Stimulated activated naive CD4-positive, alpha-beta T cell treated with Interleukin-2 at 50 U/mL for 16 hours (primary cell): ENCODE results near the gene MAPK11.

ENCODE experiments used
- DNase-seq: peaks from one replicate; lab custom pipeline; 2025; lab: John Stamatoyannopoulos, UW

MAPK11 gene

DNA sequence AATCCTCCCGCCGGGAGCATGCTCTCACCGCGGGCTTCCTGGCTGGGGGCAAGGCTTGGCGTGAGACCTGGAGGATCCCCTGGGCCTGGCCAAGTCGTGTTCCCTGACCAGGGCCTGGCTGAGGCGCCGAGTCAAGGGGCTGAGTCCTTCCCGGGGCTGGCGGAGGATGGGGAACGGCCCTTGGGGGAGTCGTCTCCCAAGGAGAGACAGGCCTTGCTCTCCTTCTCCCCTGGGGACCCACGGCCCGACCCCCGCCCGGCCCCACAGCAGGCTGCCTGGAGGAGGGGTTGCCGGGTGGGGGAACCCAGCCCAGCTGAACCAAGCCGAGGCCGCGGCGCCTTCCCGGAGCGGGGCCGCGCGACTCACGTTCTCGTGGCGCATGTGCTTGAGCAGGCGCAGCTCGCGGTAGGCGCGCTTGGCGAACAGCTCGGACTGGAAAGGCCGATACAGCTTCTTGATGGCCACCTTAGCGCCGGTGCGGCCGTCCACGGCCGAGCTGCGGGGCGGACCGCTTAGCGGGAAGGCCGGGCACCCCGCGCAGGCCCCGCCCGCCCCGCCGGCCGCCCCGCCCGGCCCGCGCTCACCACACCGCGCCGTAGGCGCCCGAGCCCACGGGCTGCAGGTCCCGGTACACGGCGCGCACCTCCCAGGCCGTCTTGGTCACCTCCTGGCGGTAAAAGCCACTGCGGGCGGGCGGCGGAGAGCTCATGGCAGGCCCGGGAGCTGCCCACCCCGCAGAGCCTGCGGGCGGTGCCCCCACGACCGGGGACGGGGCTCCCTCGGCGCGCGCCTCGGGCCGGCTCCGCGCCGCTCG, 9.2 kb downstream of the MAPK11 start:
- DNase-seq = no peak

DNA sequence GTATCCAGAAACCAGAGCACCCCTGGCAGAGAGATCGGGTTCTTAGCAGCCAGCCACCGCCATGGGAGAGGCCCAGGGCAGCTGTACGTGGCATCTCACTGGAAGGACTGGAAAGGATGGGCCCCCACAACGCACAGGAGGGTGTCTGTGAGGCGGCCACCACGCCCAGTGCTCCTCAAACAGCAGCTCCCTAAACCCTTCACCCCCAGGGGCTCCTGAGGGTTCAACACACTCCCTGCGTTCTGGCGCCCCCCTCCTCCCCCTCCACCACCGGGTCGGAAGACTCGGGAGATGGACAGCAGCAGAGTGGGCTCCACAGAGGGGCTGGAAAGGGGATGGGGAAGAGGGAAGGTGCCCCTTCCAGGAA, 9.8 kb downstream of the MAPK11 start:
- DNase-seq = no peak

DNA sequence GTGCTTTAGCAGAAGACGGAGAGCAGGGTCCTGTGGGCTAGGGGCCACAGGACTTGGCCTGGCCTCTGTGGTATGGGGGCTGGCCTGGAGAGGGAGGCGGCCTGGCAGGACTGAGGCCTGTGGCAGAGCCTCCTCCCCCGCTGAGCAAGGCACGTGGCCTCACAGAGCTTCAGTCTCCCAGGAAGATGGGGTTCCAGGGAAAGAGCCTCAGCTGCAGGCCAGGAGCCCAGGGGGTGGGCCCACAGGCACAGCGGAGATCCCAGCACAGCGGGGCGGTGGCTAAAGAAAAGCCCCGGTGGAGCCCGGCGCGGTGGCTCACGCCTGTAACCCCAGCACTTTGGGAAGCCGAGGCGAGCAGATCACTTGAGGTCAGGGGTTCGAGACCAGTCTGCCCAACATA, 10.9 kb downstream of the MAPK11 start:
- no peak for DNase-seq

DNA sequence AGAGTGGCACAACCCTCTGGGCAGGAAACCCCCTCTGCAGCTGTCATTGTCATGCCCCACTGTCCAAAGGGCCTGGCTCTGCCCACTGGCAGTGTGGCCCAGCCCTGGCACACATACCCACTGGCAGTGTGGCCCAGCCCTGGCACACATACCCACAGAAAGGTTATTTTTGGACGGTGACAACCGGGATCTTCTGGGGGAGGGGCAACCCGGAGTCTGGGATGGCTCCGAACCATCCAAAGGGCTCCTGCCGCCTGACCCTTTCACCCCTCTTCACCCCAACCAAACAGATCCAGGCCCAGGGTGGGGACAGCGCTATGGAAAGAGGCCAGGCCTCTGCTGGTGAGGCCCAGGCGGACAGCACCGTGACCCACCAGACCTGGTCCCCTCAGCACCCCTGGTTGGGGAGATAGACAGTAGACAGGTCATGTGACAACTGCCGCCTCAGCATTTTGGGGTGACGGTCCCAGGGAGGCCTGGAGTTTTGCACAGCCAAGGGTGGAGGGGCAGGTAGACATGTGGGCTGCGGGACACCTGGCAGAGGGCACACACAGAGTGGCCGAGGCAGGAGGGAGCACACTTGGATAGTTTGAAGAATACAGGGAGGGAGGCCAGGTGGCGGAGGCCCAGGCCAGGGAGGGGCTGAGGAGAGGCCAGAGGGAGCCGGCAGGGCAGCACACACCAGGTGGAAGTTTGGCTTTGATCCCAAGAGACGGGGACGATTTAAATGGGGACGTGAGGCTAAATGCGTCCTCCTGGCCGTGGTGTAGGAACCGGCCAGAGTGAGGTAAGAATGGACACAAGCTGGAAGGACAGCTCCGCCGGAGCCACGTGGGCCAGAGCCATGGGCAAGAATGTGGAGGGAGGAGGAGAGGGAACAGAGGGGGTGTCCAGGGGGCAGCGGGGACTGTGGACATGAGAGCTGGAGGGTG, 11.6 kb downstream of the MAPK11 start:
- DNase-seq = no peak

DNA sequence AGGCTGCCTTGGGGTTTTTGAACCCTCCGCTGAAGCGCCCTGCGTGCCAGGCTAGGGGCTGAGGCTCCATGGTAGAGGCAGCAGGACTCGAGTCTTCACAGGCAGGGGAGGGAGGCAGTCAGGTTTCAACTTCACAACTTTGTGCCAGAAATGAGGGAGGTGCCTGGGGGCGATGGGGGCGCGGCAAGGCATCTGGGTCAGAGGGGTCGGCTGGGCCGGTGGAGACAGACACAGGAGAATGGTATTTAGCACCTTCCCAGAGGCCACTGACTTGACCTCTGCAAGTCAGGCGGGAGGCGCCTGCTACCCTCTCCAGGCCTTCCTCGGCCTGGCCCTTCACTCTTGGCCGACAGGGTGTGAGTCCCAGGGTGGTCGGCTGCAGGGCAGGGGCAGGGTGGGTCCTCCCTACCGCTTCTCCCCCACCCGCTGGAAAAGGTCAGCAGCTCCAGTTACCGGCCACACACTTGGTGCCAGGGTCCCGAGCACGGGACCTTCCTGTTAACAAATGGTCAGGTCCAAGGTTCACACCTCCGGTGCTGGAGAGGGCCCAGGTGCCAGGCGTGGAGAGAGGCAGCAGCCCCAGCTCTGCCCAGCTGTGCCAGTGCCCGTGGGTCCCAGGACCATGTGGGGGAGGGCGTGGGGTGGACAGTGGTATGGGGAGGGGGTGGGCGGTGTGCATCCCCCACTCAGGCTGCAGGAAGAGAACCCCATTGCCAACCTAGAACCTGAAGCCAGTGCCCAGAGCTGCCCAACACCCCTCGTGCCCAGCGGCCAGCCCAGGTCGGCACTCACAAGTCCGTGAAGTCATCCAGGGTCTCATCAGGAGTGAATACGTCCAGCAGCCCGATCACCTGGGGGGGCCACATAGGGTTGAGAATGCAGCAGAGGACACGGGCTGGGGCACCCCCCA, 12.5 kb downstream of the MAPK11 start:
- DNase-seq = no peak

DNA sequence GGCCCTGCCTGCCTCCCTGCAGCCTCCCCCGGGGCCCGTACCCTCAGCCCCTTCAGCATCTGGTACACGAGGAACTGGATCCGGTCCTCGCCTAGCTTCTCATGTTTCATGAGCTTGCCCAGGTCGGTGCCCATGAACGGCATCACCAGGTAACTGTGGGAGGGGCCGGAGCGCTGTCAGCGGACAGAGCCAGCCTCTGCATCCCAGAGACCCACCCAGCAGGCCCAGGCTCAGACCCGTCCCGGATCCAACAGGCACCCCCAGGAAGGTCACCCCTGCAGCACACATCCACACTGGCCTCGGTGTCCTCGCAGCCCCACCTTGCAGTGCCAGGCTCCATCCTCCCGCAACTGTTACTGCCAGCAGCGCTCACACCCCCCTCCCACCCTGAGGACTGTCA, 13.1 kb downstream of the MAPK11 start:
- DNase-seq = no peak

DNA sequence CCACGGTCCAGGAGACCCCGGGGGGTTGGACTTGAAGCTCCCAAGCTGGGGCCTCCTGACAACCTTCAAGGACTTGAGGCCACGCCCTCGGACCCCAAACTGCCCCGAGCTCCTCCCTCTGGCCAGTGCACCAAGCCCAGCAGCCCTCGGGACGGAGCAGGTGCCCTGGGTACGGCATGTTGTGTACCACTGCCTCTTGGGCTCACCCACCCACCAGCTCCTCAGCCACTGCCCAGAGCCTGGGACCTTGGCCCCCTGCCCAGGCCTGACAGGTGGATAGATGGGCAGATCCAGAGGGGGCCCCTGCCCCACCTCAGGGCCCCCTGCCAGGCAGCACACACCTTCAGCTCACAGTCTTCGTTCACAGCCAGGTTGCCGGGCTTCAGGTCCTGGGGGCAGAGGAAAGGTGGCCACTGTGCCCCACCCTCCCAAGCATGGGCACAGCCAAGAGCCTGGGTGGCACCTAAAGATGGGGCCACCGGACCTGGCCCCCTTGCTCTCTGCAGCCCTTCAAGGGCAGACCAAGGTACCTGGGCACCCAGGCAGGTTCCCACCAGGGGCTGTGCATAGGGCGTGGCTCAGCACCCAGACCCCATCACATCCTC, 13.8 kb downstream of the MAPK11 start:
- DNase-seq = no peak

DNA sequence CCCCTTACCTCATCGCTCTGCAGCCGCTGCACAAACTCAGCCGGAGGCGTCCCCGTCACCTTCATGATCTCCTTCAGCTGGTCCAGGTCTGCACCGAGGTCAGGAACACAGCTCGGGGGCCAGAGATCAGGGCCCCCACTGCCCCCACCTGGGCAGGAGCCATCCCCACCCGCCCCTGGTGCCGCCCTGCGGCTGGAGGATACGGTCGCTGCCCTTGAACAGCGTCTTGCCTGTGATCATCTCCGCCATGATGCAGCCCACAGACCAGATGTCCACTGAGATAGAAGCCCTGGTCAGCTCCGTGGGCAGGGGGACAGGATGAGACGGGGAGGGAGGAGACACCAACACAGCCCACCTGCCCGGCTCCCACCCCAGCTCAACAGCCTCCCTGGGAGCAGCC, 14.6 kb downstream of the MAPK11 start:
- DNase-seq = no peak

DNA sequence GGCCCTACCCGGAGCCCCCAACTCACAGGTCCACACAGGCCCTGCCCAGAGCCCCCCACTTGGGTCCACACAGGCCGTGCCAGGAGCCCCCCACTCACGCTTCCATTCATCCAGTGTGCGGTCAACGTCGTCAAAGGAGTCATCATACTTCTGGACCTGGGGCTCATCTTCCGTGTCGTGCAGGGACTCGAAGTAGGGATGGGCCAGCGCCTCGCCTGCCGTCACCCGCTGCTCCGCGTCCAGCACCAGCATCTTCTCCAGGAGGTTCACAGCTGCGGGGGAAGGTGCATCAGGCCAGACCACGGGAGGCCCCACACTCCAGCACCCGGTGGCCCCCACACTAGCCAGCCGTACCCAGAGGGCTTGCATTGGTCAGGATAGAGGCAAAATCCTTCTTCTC, 15.1 kb downstream of the MAPK11 start:
- no peak for DNase-seq

DNA sequence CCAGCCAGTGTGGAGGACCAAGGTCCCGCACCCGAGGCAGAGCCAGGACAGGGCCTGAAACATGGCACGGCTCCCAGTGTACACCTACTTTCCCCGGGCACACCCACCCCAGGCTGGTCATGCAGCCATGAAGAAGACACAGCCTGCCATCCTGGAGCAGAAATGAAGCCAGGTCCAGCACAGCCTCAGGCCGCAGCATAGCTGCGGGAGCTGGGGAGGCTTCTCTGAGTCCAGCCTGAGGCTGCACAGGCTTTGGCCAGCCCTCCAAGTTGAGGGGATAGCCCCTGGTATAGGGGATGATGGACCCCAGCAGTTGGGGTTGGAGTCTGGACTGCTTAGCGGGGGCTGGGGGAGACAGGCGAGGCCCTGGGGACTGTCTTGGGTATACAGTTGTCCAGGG, 16.2 kb downstream of the MAPK11 start:
- DNase-seq = no peak

DNA sequence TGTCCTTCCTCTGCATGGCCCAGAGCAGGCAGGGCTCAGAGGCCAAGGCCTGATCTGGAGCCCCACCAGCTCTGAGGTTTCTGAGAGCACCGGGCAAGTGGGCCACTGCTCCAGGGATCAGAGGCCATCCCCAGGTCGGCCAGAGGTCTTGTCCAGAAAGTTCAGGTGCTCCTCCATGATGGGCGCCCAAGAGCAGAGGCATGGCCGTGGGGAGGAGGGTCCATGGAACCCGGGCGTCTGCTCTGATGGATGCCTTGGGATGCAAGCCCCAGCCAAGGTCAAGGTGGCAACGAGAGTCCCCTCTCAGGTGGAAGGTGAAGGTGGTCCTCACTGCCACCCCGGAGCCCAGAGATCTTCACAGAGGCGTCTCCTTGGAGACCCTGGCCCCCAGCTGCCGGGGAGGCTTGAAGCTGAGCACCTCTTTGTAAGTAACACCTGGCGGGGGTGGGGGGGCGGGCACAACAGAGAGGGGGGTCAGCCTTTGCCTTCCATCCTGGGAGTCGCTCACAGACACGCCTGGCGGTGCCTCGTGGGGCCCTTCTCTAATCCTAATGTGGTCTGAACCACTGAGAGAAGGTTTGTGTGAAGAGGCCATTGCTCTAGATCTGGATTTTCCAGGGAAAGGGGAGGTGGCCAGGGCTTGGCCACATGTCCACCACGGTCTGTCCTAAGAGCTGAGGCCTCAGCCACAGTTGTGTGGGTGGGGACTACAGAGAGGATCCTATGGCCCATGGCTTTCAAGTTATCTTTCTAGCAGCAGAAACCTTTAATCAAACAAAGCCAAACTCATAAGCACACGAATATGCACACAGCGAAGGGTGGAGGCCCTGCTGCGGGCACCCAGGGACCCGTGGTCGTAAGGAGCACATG, 16.9 kb downstream of the MAPK11 start:
- DNase-seq = no peak

DNA sequence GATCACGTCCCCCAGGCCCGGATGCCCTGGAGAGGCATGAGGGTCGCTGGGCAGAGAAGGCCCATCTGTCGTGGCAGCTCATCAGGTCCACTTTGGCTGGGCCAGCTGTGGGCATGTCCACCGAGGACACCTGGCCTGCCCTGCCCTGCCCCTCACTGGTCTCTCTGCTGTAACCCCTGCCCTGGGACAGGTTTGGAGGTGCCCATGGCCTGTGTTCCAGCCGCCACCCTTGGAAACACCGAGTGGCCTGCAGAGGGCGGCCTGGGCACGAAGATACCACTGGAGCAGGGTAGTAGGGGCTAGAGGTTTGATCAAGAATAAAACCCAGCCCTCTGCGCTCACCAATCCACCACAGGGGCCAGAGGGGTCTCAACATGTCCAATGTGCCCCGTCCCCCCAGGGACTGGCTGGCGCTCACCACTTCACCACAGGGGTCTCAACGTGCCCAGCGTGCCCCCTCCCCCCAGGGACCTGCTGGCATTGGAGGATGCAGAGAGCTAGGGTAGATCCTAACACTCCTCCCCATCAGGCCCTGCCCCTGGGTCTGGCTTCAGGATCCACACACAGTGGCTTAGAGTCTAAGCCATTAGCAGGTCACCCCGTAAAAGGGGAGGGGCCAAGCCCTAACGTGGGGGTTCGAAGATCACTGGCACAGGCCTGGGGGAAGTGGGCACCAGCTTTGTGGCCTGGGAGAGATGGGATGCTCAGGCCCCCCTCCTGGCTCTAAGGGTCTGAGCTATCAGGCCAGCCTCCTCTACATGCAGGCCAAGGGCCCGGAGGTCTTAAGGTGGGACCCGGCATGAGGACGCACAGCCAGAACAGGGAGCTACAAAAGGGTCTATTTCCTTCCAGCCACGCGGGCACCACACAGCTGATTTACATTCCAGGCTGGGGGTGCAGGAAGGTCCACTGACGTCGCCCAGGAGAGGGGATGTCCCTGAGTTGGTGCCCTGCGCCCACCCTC, 17.8 kb downstream of the MAPK11 start:
- peak; percentile 68 for DNase-seq

DNA sequence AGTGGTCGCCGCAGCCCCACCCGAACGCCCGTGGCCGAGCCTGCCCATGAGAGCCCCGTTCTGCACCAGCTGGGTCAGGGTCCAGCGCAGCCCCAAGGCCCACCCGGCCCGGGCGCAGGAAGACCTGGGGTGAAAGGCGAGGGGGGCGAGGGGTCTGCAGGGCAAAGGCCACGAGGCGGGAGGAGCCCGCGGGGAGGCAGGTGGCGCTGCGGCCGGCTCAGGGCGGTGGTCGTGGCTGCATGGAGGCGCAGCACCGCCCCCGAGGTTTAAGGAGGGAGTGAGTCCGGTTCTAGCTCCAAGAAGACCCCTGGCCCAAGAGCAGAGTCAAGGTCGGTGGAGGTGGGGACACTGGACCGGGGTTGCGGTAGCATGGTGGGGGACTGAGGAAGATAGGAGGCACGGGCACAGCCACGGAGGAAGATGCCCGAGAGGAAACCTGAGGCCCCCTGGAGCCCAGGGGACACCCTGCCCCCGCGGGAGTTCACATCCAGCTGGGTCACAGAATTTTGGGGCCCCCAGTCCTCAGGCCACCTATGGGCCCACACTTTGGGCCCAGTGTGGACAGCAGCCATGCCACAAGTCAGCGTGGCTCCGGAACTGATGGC, 18.6 kb downstream of the MAPK11 start:
- DNase-seq = no peak

DNA sequence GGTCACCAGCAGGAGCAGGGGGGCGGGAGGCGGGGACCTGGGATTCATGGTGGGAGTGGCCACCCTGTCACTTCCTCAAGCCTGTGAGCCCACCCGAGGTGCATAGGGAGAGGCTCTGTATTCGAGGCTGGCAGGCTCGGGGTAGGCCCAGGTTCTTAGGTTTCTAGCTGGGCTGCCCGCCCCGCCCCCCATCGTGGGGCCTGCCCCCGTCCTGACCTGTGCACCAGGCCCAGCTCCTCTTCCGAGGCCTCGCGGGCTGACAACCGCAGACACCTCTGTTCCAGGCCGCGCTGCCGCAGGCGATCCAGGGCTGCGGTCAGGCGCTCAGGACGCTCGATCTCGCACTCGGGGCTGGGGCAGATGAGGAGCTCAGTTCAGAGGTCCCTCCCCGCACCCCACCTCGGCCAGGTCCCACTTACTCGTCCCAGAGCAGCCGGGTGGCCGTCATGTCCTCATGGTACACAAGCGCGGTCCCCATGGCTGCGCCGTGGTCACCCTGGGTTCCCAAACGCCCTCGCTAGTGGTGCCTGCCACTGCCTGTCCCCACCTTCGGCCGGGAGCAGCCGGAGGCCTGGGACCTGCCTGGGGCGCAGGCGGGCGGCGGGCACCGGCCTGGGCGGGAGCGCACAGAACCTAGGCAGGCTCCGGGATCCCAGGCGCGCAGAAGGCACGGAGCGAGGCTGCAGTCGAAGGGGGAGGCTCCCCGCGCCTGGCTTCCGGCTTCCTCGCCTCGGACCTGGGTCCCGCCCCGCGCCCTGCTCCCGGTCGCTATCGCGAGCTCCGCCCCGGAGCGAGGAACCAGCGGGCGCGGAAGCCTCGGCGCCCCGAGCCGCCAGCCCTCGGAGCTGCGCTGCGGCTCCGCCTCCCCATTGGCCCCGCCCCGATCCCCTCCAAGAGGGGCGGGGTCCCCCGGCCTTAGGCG, 19.4 kb downstream of the MAPK11 start, which contains the start of gene HDAC10:
TSS of gene HDAC10 (minus strand) at position 711 of the 922 bp plus-strand sequence. CDS start at position 478, 233 bp downstream.
- DNase-seq = peak; percentile 75

DNA sequence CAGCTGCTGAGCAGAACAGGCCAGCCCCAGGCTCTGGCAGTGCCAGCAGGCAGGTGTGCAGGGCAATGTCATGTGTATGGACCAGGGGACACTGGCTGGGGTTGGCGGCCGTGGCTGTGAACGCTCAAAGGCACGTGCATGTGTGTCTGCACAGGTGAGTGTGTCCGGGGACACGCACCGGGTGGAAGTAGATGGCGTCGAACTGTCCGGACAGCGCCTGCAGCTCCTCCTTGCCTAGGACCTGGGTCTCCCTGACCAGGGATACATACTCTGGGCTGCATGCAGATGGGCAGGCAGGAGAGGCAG, 20.0 kb downstream of the MAPK11 start:
- DNase-seq = no peak

DNA sequence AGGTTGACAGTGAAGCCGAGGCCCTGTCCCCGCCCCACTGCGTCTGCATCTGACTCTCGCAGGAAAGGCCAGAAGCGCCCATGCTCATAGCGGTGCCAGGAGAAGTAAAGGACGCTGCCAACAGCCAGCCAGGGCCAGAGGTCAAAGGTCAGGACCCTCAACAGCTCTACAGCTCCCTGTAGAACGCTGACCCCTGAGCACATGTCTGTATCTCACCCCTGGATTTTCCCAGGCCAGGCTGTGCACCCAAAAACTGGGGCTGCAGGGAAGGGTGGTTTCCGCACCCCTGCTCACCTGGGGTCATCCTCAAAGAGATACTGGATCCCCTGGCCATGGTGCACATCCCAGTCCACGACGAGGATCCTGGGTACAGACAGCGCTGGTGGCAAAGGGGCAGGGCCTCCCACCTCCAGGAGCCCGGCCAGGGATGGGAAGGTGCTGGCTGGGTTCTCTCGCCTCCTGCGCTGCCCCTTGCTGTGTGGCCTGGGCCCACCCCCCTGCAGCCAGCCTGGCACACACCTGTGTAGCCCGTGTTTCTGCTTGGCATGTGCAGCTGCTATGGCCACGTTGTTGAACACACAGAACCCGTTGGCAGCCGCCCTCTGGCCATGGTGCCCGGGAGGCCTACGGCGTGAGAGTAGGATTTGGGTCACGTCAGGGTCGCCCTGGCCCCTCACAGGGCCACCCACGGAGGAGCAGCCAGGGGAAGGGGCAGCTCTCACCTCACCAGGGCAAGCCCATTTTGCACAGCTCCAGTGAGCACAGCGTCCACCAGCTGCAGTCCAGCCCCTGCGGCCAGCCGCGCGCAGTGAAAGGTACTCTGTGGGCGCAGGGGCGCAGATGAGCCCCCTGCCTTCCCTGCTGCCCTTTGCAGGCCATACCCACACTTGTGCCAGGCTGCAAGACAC, 20.6 kb downstream of the MAPK11 start:
- no peak for DNase-seq
